H9 (cell line): Measurements from ENCODE around the gene CWC22. TPM values are rescaled to one million over a fixed set of nuclear protein-coding genes. Genes with fewer than 3 reads are reported as not detected.

Experiments
- DNase-seq: peaks from one replicate; pipeline ENCODE4 v3.0.0-alpha.2; 2017
- H2AFZ ChIP-seq: one replicate; pipeline ENCODE4 v1.6.1; 2013; ENCODE audit warnings: mild to moderate bottlenecking, low read length, control low read depth, moderate library complexity
- H2AK5ac ChIP-seq: 2 replicates; pipeline ENCODE4 v1.6.1; 2013; ENCODE audit warnings: low read length, control low read depth, mixed read lengths; ENCODE audit not compliant: insufficient read length
- H2BK120ac ChIP-seq: one replicate; pipeline ENCODE4 v1.6.1; 2013; ENCODE audit warnings: low read depth, mild to moderate bottlenecking, low read length, control low read depth, inconsistent platforms; ENCODE audit not compliant: poor library complexity, severe bottlenecking
- H2BK12ac ChIP-seq: 2 replicates; pipeline ENCODE4 v1.6.1; 2013; ENCODE audit warnings: low read length, control low read depth, mixed read lengths, low read depth; ENCODE audit not compliant: insufficient read length
- H2BK15ac ChIP-seq: 2 replicates; pipeline ENCODE4 v1.6.1; 2013; ENCODE audit warnings: low read depth, low read length, control low read depth
- H2BK20ac ChIP-seq: one replicate; pipeline ENCODE4 v1.6.1; 2013; ENCODE audit warnings: low read depth, mild to moderate bottlenecking, low read length, control low read depth, inconsistent platforms; ENCODE audit not compliant: poor library complexity, severe bottlenecking
- H2BK5ac ChIP-seq: 2 replicates; pipeline ENCODE4 v1.6.1; 2013; ENCODE audit warnings: low read length, control low read depth, mixed read lengths; ENCODE audit not compliant: insufficient read length
- H3K14ac ChIP-seq: 2 replicates; pipeline ENCODE4 v1.6.1; 2013; ENCODE audit warnings: low read length, control low read depth; ENCODE audit not compliant: insufficient read depth
- H3K18ac ChIP-seq: 2 replicates; pipeline ENCODE4 v1.6.1; 2013; ENCODE audit warnings: low read depth, mild to moderate bottlenecking, mixed read lengths, low read length, control low read depth; ENCODE audit not compliant: insufficient read length
- H3K23ac ChIP-seq: 2 replicates; pipeline ENCODE4 v1.6.1; 2013; ENCODE audit warnings: low read length, control low read depth, mixed read lengths, low read depth; ENCODE audit not compliant: insufficient read length
- H3K23me2 ChIP-seq: 2 replicates; pipeline ENCODE4 v1.6.1; 2013; ENCODE audit warnings: low read depth, mild to moderate bottlenecking, mixed read lengths, low read length, control low read depth; ENCODE audit not compliant: insufficient read length, poor library complexity, severe bottlenecking
- H3K27ac ChIP-seq: 2 replicates; pipeline ENCODE4 v1.5.1; 2013; ENCODE audit warnings: low read length, control low read depth, mixed read lengths, low read depth; ENCODE audit not compliant: insufficient read length
- H3K27me3 ChIP-seq: 2 replicates; pipeline ENCODE4 v1.6.1; 2013; ENCODE audit warnings: low read length, control low read depth, inconsistent platforms; ENCODE audit not compliant: insufficient read depth
- H3K4ac ChIP-seq: 2 replicates; pipeline ENCODE4 v1.6.1; 2013; ENCODE audit warnings: low read depth, mild to moderate bottlenecking, control low read depth, inconsistent platforms, low read length, moderate library complexity
- H3K4me1 ChIP-seq: 2 replicates; pipeline ENCODE4 v1.6.1; 2013; ENCODE audit warnings: low read length, control low read depth, inconsistent platforms; ENCODE audit not compliant: insufficient read depth
- H3K4me2 ChIP-seq: 2 replicates; pipeline ENCODE4 v1.6.1; 2013; ENCODE audit warnings: low read length, control low read depth, mixed read lengths; ENCODE audit not compliant: insufficient read length, insufficient read depth
- H3K56ac ChIP-seq: 2 replicates; pipeline ENCODE4 v1.6.1; 2013; ENCODE audit warnings: low read depth, mild to moderate bottlenecking, mixed read lengths, low read length, control low read depth; ENCODE audit not compliant: insufficient read length
- H3K79me1 ChIP-seq: 2 replicates; pipeline ENCODE4 v1.6.1; 2013; ENCODE audit warnings: low read depth, mild to moderate bottlenecking, moderate library complexity, low read length, control low read depth, inconsistent platforms; ENCODE audit not compliant: insufficient read depth, poor library complexity, severe bottlenecking
- H3K79me2 ChIP-seq: 2 replicates; pipeline ENCODE4 v1.6.1; 2013; ENCODE audit warnings: low read length, control low read depth, inconsistent platforms; ENCODE audit not compliant: insufficient read depth
- H3K9ac ChIP-seq: 2 replicates; pipeline ENCODE4 v1.6.1; 2013; ENCODE audit warnings: low read length, control low read depth, mixed read lengths; ENCODE audit not compliant: insufficient read length; ENCODE audit errors: extremely low read depth
- H3K9me3 ChIP-seq: one replicate; pipeline ENCODE4 v1.6.1; 2013; ENCODE audit warnings: low read depth, low read length, inconsistent platforms; ENCODE audit not compliant: control insufficient read depth
- H3T11ph ChIP-seq: one replicate; pipeline ENCODE4 v1.6.1; 2013; ENCODE audit warnings: mild to moderate bottlenecking, low read length, control low read depth, inconsistent platforms
- H4K20me1 ChIP-seq: one replicate; pipeline ENCODE4 v1.6.1; 2013; ENCODE audit not compliant: control insufficient read depth, insufficient read length, insufficient read depth
- H4K5ac ChIP-seq: 2 replicates; pipeline ENCODE4 v1.6.1; 2013; ENCODE audit warnings: low read depth, mild to moderate bottlenecking, mixed read lengths, low read length, control low read depth; ENCODE audit not compliant: insufficient read length
- H4K8ac ChIP-seq: replicated peaks from 2 replicates; pipeline ENCODE4 v1.6.1; 2013; ENCODE audit warnings: low read length, control low read depth, mixed read lengths, low read depth; ENCODE audit not compliant: insufficient read length
- H4K91ac ChIP-seq: 2 replicates; pipeline ENCODE4 v1.6.1; 2013; ENCODE audit warnings: low read depth, mild to moderate bottlenecking, moderate library complexity, mixed read lengths, low read length, control low read depth; ENCODE audit not compliant: insufficient read length
- H3K27ac Mint-ChIP-seq, 3 experiments: 2 replicates in 2 of 3; 3 replicates in 1 of 3; pipeline ENCODE4 v1.8.0; 2020 to 2021; ENCODE audit warnings: mixed read lengths in 3 of 3, mild to moderate bottlenecking in 1 of 3, moderate library complexity in 1 of 3
- H3K27me3 Mint-ChIP-seq: 2 replicates; pipeline ENCODE4 v1.8.0; 2021; ENCODE audit warnings: low read depth, mild to moderate bottlenecking, moderate library complexity, mixed read lengths
- H3K36me3 Mint-ChIP-seq, 3 experiments: 2 replicates in 2 of 3; 3 replicates in 1 of 3; pipeline ENCODE4 v1.8.0; 2020 to 2021; ENCODE audit warnings: low read depth in 3 of 3, mixed read lengths in 3 of 3; ENCODE audit not compliant: insufficient read depth in 1 of 3
- H3K4me1 Mint-ChIP-seq, 2 experiments: 2 replicates each; pipeline ENCODE4 v1.8.0; 2020; ENCODE audit warnings: mixed read lengths in 2 of 2
- H3K4me3 Mint-ChIP-seq, 2 experiments: 2 replicates in 1 of 2; 3 replicates in 1 of 2; pipeline ENCODE4 v1.8.0; 2020 to 2021; ENCODE audit warnings: mild to moderate bottlenecking in 2 of 2, mixed read lengths in 2 of 2, moderate library complexity in 1 of 2
- H3K9me3 Mint-ChIP-seq, 2 experiments: 2 replicates in 1 of 2; 3 replicates in 1 of 2; pipeline ENCODE4 v1.8.0; 2020; ENCODE audit warnings: mild to moderate bottlenecking in 2 of 2, mixed read lengths in 2 of 2, moderate library complexity in 1 of 2
- WGBS: extraction: QIAGEN DNeasy Blood & Tissue Kit; methylation state at CpG from one replicate; pipeline ENCODE4 v1.1.7; 2013; ENCODE audit warnings: missing lambda C conversion rate, low lambda C conversion rate, mixed read lengths; ENCODE audit not compliant: insufficient read length; ENCODE audit errors: extremely low coverage; 5-methylcytosine and 5-hydroxymethylcytosine counted together
- total RNA-seq: library from RNA; stranded (reverse); gene quantifications from 2 replicates; pipeline ENCODE4 v1.2.1, GENCODE V29; 2021
- TF ChIP-seq, protein P1 (sequence below): fragments of 200-600 bp; sonication (generic); conservative IDR thresholded peaks from 3 replicates; pipeline ENCODE4 v1.8.0; 2021; ENCODE audit warnings: antibody characterized with exemption, mild to moderate bottlenecking

CWC22 gene
- total RNA-seq, 1 experiment from 2014 or later: 43.4 TPM

DNA sequence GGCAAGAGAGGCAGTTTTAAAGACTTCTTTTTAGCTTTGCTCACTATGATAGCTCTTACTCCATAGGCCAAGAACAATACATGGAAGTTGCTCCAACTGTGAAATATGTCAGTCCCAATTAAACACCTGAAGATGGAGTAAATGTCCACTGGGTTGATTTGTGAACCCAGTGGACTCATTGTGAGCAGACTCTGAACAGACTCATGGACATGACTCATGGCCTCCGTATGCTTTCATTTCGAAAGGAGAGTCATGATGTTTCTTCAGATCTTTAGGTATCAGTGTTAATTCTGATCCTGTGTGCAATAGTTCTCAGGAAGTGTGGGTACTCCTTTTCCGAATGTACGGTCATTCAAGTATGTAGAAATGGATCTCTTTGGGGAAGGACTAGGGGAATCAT lies 5.4 kb upstream of the CWC22 start:
- no peak overlapping the region for H3K4me2 ChIP-seq

More for the DNA sequence above, 5.4 kb upstream of the CWC22 start:
- H3K4me3 Mint-ChIP-seq: no peak overlapping the region
- Histone ChIP-seq H2BK120ac (no peak overlapping the region), H4K91ac (no peak overlapping the region), H3K9me3 (no peaks in the 10 kb centered on the region), H2BK20ac (no peak overlapping the region), H3K9ac (no peak overlapping the region), H3K79me2 (no peaks in the 10 kb centered on the region), H3K14ac (no peak overlapping the region), H3K23ac (no peak overlapping the region), H3K79me1 (no peaks in the 10 kb centered on the region), H3K4me1 (no peaks in the 10 kb centered on the region), H3K27me3 (no peaks in the 10 kb centered on the region), H3K18ac (no peak overlapping the region), H2BK12ac (no peak overlapping the region), H2AK5ac (no peak overlapping the region), H4K20me1 (no peaks in the 10 kb centered on the region), H3K4ac (no peak overlapping the region), H3K27ac (no peak overlapping the region), H2BK5ac (no peak overlapping the region), H2BK15ac (no peak overlapping the region), H3T11ph (no peak overlapping the region), H3K23me2 (no peaks in the 10 kb centered on the region), H4K8ac (no peak overlapping the region), H2AFZ (no peak overlapping the region), H3K56ac (no peak overlapping the region), H4K5ac (no peak overlapping the region)
- H3K36me3 Mint-ChIP-seq: peaks cover 0 to 4% (median 0%) of the 10 kb centered on the region in 3 experiments; a peak in 3 of 7 replicates
- TF ChIP-seq, protein P1, sequence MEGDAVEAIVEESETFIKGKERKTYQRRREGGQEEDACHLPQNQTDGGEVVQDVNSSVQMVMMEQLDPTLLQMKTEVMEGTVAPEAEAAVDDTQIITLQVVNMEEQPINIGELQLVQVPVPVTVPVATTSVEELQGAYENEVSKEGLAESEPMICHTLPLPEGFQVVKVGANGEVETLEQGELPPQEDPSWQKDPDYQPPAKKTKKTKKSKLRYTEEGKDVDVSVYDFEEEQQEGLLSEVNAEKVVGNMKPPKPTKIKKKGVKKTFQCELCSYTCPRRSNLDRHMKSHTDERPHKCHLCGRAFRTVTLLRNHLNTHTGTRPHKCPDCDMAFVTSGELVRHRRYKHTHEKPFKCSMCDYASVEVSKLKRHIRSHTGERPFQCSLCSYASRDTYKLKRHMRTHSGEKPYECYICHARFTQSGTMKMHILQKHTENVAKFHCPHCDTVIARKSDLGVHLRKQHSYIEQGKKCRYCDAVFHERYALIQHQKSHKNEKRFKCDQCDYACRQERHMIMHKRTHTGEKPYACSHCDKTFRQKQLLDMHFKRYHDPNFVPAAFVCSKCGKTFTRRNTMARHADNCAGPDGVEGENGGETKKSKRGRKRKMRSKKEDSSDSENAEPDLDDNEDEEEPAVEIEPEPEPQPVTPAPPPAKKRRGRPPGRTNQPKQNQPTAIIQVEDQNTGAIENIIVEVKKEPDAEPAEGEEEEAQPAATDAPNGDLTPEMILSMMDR: no peak
- no peak for DNase-seq
- no peak overlapping the region for H3K27ac Mint-ChIP-seq
- WGBS: no CpG with 5 or more reads among the region's 4 CpGs
- no peaks in the 10 kb centered on the region for H3K27me3 Mint-ChIP-seq
- H3K9me3 Mint-ChIP-seq: peaks cover 2 to 4% of the 10 kb centered on the region in 2 experiments; a peak in 2 of 5 replicates
- H3K4me1 Mint-ChIP-seq: peaks cover under 1 to 3% of the 10 kb centered on the region in 2 experiments; a peak in 3 of 4 replicates
